Measurements from ENCODE around the gene ATP1A1.

DNA sequence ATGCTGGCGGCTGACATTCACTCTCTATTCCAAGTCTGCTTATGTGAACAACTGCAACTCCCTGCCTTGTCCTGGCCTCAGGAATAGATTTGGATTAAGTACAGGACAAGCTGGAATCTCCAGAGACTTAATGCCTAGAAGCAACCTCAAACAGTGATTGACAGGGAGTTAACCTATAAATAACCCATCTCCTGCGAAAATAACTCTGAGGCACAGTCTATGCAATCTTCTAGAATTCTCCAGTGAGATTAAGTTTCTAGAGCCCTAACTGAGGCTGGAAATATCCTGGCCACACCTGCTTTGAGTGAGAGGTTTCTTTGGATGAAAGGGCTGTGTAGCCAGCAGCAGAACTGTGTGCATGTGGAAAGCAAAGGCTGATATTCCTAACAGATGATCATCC, 25.3 kb upstream of the ATP1A1 start:
- TF ChIP-seq, protein P1, sequence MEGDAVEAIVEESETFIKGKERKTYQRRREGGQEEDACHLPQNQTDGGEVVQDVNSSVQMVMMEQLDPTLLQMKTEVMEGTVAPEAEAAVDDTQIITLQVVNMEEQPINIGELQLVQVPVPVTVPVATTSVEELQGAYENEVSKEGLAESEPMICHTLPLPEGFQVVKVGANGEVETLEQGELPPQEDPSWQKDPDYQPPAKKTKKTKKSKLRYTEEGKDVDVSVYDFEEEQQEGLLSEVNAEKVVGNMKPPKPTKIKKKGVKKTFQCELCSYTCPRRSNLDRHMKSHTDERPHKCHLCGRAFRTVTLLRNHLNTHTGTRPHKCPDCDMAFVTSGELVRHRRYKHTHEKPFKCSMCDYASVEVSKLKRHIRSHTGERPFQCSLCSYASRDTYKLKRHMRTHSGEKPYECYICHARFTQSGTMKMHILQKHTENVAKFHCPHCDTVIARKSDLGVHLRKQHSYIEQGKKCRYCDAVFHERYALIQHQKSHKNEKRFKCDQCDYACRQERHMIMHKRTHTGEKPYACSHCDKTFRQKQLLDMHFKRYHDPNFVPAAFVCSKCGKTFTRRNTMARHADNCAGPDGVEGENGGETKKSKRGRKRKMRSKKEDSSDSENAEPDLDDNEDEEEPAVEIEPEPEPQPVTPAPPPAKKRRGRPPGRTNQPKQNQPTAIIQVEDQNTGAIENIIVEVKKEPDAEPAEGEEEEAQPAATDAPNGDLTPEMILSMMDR (IDR thresholded peaks at IDR 0.05; ENCODE audit: low read length): no peak
- TF ChIP-seq EZH2 (optimal IDR thresholded peaks at IDR 0.05; ENCODE audit: low read depth, low read length) (no peak), EZH2phosphoT487 (IDR thresholded peaks at IDR 0.05; ENCODE audit: low read length) (no peak)

All from MM.1S (cell line).